ENCODE measurements around the gene EEIG1.

EEIG1 gene

DNA sequence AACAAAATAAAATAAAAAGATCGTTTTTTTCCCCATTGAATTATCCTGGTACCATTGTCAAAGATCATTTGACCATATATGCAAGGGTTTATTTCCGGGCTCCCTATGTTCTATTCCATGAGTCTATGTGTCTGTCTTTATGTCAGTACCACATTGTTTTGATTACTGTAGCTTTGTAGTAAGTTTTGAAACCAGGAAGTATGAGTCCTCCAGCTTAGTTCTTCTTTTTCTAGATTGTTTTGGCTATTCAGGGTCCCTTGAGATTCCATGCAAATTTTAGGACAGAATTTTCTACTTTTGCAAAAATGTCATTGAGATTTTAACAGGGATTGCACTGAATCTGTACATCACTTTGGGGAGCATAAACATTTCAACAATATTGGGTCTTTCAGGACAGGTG is 18.7 kb upstream of the EEIG1 start:
- FAIRE-seq, result no peak

DNA sequence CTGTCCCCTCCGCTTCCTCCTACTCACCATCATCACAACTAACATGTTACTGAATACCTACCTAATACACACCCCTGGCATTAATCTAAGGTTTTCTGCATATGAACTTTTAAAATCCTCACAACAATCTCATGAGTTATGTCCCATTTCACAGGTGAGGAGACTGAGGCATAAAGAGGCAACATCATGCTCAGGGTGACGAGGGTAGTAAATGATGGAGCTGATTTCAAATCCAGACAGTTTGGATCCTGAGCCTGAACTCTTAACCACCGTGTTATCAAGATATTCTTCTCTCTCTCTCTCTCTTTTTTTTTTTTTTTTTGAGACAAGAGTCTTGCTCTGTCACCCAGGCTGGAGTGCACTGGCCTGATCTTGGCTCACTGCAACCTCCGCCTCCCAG is 12.9 kb upstream of the EEIG1 start:
- FAIRE-seq, result no peak

DNA sequence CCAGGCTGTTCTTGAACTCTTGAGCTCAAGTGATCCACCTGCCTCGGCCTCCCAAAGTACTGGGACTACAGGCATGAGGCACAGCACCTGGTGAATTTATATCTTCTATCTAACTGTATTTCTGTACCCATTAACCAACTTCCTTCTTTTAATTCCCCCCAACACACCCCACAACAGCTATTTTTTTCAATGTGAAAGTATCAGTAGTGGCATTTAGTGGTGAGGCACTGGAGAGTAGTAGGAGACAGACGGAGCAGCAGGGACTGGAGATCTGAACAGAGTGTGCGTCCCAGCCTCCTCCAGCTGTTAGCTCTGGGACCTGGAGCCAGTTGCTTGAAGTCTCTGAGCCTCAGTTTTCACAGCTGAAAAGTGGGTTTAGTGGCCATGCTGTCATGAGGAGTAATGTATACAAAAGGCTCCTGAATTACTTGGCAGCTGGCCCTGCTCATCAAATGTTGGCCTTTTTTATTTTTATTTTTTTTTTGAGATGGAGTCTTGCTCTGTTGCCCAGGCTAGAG is 11.0 kb upstream of the EEIG1 start:
- FAIRE-seq, result no peak

DNA sequence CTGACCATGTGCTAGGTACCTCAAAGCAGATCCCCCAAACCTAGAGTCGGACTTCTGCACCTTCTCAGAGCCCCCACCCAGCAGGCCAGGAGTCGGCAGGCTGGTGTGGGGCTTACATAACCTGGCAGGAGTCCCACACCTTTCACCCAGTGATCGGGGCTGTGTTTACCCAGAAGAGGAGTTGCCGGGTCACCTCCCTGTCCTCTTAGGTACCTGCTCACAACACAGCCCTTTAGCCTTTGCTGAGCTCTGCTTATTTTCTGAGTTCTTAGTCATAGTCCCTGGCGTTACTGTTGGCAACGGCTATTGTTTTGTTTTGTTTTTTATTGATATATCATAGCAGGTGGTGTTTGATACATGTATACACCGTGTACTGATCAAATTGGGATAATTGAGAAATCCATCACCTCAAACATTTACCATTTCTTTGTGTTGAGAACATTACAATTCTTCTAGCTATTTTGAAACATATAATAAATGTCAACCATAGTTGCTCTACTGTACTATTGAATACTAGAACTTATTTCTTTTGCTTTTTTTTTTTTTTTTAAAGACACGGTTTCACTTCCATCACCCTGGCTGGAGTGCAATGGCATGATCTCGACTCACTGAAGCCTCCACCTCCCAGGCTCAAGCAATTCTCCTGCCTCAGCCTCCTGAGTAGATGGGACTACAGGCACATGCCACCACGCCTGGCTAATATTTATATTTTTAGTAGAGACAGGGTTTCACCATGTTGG is 10.4 kb upstream of the EEIG1 start:
- FAIRE-seq, result no peak

DNA sequence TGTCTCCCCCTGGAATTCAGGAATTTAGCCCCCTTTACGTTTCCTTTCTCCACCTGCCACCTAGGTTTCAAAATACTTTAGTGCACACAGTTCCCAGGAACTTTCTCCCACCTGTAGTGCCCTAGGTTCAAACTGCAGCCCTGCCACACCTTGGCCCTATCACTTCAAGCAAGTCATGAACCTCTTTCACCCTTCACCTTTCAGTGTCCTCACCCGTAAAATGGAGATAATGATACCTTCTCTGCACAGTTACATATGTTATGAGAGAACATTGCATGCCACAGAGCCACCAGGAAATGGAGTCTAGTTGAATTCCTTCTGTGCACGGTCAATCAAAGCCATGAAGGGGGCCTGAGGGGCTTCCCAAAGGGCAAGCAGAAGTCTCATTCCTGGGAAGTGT is 9.8 kb upstream of the EEIG1 start:
- FAIRE-seq, result no peak

DNA sequence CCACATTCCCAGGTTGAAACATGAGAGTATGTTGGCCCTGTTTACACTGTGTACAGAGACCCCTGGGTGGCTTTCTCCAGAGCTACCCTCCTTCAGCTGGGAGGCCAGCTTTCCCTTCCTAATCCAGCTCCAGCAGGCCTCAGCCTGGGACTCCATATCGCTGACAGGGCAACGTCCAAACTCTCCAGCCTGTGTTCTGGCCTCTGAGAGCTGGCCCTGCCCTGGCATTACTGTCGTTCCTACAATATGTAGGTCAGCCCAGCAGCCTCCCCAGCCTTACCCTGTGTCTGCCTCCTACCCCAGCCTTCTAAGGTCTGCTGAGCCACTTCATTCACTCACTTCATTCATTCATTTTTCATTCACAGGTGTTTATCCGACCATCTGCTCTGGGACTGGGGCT is 8.3 kb upstream of the EEIG1 start:
- FAIRE-seq, result no peak

DNA sequence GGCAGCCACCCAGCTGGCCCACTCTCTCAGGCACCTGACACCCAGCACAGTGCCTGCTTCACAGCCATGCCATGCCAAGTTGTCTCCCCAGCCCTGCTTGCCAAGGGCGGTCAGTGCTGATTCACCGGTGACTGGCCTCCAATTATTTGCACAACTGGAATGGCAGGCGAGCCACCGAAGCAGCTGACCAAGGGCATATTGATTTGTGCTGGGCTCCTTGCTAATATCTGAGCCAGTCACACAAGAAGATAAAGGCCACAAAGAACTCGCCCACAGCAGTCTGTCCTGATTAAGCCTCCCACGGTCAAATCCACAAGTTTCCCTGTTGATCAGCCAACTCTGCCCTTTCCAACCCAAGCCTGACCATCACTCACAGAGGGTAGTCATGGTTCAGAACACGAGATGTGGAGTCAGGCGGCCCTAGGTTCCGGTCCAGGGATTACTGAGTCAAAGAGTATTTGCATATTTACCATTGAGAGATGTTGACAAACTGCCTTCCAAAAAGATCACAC is 6.4 kb upstream of the EEIG1 start:
- FAIRE-seq, result no peak

DNA sequence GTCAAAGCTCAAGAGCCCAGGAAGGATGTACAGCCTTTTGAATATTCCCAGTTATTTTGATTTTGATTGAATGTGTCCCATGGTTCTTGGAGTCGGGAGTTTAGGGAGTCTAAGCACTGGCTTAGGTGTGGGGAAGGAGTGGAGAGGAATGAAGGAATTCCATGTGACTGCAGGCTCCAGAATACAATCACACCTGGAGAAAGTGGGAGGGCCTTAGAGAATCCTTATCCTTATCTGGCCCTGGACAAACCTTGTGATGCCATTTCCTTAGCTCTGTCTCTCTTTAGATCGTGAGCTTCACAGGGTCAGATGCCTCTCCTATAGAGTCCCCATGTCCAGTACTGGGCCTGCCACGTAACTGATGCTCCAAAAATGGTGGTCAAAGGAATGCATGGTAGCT is 4.2 kb upstream of the EEIG1 start:
- FAIRE-seq, result no peak

DNA sequence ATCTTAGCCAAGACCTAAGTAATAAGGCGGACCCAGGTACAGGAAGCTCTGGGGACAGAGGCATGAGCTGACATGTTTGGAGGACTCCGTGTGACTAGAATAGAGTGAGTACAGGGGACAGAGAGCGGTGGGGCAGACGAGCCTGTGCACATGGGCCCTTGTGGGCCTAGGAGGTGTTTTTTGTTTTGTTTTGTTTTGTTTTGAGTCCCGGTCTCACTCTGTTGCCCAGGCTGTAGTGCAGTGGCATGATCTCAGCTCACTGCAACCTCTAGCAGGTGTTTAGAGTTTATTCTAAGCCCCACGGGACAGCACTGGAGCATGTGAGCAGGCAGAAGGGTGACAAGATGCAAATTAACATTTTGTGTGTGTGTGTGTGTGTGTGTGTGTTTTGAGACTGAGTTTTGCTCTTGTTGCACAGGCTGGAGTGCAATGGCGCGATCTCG is 3.1 kb upstream of the EEIG1 start:
- FAIRE-seq, result no peak

DNA sequence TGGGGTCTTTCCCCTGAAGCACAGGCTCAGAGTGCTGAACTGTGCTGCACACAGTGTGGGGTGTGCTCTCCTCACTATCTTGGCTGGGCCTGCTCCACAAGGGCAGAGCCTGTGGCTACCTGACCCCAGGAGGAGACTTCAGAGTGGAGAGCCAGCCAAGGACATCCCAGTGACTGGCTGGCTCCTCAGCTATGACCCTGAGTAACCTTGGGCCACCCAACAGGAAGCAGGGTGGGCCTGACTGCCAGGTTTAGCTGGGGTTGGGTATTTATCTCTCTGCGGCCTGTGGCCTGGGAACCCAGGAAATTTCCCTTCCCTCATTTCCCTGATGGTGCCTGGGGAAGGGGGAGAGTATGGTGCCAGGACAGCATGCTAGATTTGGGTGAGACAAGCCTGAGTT is 2.1 kb upstream of the EEIG1 start:
- no peak for FAIRE-seq

DNA sequence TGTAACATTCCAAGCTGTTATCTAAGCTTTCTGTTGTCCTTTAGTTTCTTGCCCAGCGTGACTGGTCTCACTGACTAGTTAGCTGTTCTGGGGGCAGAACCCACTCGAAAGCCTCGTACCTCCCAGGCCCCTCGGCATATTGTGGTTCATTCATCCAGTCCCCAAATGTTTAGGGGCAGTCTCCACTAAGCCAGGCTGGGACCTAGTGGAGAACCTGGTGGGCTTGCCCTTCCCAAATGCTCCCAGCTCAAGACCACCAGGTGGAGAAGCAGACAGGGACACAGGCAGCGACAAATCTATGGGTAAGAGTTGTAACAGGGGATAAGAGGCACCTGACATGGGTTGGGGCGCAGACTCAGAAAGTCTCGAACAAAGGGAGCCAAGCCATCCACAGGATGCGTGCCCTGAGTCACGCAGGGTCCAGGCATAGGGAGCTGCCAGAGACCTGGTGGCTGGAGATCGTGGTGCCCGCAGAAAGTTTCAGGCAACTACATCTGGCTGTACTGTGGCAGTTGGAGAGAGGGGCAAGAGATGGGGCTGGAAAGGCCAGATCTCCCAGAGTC is 851 bp upstream of the EEIG1 start:
- no peak for FAIRE-seq

DNA sequence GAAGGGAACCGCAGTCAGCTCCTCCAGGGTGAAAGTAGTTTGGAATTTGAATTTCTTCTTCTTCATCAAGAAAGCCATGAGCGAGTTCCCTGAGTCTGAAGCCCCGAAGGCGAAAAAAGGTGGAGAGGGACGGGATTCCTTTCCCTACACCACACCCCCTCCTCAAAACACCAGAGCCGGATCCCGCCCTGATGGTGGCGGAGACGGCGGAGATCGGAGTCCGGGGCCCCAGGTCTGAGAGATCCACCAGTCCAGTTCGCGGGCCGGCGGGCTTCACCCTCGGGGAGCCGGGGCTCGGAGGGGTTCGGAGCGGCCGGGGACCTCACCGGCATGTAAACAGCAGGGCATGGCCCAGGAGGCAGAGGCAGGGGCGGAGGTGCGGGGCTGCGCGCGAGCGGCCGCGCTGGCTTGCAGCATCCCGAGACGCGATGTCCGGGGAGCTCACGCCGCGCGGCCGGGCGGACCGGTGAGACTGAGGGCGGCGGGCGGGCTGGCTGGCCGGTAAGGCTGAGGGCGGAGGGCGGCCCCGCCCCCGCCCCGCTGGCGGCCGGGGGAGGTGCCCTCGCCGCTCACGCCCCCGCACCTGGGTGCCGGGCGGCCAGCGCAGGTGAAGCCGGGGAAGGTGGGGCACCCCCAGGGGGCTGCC is 606 bp downstream of the EEIG1 start:
- FAIRE-seq, result no peak

DNA sequence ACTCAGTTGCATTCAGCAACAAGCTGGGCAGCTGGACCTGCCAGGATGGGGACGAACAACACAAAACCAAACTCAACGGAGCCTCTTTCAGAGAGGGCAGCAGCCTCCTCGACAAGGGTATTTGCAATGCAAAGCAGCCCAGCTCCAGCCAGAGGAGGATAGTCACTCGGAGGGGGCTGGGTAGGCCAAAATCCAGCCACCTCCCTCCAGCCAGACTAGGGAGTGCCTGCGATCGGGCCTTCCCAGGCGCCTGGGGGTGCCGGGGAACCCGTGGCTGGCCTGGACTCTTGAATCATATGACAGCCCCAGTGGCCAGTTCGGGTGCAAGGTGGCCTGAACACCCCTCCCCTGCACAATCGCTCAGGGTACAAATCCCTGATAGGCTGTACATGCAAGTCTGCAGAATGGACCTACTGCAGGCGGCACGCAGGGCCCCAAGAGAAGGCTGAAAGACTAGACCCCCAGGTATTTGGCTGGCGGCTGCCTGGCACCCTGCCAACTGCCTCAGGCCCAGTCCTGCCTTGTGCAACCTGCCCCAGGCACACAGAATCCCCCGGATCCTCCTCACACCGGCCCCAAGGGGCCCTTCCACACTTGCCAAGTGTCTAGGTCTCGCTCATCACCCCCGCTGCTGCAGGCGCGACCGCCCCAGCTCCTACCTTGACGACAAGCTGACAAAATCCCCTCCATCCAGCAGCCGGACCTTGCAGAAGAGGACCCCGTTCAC is 1.3 kb downstream of the EEIG1 start:
- FAIRE-seq, result no peak

DNA sequence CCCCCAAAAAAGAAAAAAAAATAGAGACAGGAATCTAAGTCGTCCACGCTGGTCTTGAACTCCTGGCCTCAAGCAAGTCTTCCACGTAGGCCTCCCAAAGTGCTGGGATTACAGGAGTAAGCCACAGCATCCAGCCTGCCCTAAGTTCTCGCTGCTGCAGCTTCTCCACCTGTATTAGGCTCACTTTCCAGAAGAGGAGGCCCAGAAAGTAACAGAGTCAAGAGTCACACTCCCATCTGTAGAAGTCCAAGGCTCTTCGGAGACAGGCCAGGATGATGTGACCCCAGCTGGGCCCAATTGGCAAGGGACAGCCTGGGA is 1.8 kb downstream of the EEIG1 start:
- no peak for FAIRE-seq

DNA sequence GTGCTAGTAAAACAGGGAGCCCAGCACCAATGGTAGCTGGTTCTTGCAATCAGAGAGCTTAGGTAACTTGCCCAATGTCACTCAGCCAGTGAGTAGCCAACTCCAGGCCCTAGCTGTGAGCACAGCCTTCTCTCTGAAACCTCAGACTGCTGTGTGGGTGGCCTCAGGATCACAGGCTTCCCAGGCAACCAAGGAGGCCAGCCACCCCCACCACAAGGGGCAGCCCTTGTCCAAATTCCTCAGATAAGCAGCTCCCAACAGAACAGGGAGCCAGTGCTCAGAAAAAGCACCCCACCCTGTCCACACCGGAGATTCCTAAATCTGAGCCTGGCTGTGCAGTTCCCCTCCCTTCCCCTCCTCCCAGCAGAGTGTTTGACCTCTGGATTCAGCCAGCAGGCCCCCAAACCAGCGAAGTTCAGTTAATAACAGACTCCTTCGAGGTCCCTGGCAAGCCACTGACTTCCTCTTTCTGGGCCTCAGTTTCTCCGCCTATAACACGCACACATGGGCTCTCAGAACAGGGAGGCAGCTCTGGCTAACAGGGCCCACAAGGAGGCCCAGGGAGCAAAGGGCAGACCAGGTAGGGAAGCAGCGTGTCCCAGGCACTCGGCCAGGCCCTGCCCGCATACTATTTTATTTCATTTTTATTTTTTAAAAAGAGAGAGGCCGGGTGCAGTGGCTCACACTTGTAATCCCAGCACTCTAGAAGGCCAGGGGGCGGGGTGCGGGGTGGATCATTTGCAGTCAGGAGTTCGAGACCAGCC is 2.7 kb downstream of the EEIG1 start:
- FAIRE-seq, result no peak

DNA sequence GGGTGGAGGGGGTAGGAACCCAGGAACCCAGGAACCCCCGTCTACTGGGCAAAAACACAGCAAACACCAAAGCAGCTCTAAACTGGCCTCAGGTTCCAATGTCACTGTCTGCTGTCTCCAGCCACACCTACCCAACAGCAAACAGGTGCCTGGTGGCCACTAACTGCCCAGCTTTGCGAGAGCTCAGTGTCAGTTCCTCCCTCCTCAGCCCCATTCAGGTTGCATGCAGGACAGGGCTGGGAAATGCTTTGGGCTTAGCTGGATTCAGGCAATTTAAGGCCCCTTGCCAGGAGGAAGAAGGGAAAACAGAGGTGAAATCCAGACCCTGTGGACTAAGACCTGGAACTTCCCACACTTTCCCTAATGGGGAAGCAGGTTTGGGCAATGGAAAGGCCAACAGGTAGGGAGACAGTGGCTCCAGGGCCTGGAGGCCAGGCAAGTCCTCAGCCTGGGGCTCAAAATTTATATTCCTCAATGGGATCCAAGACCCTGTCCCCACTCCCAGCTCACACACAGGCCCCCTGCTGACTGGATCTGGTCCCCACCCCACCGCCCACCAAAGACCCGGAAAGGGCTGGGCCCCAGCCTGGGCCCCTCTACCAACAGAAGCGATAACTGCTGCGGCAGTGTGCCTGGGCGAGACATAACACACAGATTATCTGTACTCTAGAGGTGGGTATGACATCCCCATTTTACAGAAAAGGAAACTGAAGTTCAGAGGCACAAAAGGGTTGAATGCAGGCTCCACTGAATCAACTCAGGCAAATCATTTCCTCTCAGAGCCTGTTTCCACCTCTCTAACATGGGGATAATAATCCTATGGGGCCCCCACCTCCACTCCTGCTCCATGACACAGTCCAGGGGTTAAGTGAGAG is 3.5 kb downstream of the EEIG1 start:
- FAIRE-seq, result no peak

DNA sequence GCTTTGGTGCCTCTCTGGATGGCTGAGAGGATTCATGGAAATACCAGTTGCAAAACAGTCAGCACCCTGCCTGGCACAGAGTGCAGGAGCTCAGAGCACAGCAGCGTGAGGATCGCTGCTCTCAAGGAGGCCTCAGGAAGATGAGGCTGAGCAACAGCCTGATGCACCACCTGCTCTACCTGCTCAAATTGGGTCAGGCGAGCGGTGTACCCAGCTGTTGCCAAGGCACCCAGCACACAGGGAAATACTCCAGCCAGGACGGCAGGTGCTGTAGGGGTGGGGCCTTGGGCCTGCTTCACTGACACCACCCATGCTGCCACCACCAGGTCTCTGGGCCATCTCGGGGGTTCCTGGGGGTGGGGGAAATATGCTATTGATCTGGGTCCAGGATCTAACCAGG is 4.3 kb downstream of the EEIG1 start:
- no peak for FAIRE-seq

DNA sequence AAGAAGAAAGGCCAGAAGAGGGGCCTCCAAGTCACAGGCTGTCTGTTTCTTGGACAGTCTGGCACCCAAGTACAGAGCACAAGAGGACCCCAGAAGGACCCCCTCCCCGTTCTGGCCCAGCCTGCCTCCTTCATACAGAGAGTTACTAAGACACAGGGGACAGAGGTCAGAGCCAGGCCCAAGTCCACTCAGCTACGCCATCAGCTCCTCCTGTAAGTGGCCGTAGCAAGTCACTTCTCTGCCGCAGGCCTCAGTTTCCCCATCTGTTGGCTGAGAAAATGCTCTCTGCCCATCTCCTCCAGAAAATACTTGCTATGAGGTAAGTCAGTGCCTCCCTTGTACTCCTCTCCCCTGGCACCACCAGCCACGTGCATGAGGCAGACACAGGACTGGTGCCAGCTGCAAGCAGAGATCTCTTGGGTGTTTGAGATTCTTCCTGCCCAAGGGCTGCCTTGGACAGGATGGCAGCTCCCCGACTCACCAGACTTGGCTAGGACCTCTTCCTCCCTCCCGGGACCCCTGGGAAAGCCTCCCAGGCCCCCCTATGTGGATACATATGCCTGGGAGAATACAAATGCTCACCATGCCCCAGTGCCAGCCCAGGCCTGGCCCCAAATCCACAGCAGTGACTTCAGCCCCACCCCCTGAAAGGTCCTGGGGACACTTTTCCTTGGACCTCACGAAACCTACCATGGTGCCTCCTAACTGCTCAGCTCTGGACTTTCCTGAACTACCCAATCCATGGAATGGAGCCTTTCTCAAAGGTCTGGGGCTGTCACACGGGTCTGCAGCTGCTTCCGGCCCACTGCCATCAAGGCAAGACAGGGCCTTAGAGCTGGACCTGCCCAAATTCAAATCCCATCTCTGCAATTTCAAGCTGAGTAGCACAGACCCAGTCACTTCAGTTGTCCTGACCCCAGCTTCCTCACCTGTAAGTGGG is 5.1 kb downstream of the EEIG1 start:
- no peak for FAIRE-seq

DNA sequence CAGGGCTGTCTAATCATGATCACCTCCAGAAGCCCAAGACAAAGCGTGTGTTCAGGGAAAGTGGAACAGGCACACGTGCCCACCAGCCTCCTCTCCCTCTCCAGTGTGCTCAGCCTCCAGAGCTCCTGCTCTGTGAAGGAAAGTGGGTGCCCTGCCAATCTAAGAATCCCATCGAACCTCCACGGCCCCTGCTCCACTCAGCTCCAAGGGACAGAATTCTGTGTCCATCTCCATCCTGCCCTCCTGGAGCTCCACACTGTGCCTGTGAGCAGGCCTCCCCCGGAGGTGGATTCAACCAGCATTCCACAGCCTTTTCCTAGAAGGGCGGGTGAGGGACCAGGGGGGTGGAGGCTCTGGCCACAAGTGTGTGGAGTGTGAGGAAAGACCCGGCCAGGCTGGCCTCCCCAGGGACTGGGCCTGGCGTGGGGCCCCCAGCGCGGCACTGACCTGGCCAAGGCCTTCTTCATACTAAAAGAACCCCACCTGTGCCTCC is 6.0 kb downstream of the EEIG1 start:
- no peak for FAIRE-seq

DNA sequence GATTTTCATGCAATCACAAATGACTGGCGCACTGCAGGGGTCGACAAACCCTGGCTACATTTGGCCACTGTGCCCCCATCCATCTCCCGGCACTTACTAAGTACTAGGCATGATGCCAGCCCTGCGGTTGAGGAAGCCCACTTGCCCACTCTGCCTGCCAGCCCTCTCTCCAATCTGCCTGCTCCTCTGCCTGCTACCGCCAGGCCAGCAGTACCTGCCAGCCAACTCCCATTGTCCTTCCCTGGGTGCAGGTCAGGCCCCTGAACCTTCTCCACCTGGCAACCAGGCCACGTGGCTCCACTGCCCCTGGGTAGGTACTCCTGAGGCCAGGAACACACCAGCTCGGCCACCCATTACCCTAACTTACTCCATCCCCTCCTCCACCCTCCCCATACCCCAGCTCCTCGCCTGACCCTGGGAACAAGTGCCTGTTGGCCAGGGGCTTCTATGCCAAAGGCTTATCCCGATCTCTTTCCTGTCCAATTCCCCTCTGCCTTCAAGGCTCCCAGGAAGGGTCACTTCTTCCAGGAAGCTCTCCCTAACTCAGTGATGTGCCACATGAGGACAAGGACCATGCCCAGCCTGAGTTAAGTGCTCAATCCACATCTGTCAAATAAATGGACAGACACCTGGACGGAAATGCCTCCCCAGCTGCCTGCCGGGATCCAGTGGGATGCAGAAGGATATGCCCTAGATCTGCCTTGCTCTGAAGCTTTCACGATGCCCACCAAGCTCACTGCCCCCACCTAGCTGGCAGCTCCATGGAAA is 6.6 kb downstream of the EEIG1 start:
- no peak for FAIRE-seq

Data from TTC549 (cell line).